Measurements from ENCODE around the gene MAPRE2.

MAPRE2 gene

GRCh38 chr18:35038881-35039491 lies 2.2 kb upstream of the MAPRE2 start:
- DNase-seq, result no peak

- DNase-seq, result no peak
Observed at GRCh38 chr18:35040638-35040987, 600 bp upstream of the MAPRE2 start.

DNA sequence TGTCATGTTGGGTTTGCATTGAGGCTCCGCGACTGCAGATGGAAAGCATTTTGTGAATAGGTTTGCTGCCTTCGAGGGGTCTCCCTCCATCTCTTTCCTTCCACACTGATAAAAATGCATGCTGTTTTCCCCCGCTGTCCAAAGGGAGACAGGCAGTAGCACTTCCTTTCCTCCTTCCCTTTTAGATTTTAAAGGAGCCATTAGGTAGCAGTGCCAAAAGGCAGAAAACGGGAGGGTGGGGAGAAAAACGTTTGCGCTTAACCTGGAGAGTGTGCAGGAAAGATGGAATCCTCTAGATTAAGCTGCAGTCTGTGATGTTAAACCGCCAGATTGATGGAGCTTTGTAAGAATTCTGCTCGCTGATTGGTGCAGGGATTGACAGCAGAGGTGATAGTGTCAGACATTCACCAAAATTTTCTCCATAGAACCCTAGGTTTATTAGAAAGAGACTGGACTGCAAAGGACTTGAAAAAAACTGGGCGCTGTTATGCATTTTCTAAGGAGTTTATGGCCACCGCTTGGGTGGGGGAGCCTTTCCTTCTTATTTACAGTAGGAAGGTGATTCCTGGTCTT lies 688 bp downstream of the MAPRE2 start:
- no peak for DNase-seq

DNA sequence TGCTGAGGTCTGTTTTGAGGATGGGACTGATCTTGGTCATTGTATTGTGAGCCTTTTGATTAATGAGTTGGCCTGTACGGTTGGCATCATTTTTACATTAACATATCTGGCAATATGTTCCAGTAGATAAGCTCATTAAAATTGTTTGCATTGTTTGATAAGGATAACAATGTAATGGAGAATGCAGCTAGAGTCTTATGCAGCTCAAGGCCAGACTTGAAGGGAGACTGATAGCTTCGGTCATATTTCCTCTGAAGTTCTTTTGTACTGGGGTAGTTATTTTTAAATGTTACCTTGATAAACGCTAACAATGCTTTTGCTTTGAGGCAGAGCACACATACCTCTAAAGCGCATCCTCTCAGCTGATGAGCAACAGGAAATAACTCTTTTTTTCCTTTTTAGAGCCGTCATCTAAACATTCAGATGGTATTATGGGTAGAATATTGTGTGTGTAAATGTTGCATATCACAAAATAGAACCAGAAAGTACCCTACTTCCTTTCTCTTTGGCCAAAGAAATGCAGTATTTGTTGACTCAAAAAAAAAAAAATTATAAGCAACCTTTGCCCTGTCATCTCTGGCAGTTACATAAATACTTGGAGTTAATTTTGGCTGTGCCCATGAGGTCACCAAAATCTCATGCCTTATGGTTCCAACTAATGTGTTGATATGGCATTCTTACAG lies 1.3 kb downstream of the MAPRE2 start:
- no peak for DNase-seq

- DNase-seq, result no peak
Observed at GRCh38 chr18:35043207-35043606, 2.0 kb downstream of the MAPRE2 start.

- no peak for DNase-seq
Observed at GRCh38 chr18:35045121-35045520, 3.9 kb downstream of the MAPRE2 start.

DNA sequence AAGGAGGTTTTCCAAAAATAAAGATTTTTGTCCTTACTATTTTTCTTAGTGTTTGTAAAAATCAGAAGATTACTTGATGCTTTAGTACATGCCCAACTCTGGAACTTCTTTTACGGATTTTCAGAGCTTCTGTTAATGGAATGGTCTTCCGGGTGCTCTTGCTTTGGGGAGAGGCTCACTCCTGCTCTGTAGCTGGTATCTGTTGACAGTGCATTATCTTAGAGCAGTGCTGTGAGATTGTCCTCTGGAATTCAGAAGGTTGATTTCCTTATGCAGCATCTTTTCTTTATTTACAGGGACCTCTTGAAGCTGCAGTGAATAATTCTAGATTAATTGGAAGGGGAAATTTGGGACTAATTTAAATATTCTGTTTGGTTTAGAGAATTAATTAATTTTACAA lies 4.6 kb downstream of the MAPRE2 start:
- DNase-seq, result no peak

DNA sequence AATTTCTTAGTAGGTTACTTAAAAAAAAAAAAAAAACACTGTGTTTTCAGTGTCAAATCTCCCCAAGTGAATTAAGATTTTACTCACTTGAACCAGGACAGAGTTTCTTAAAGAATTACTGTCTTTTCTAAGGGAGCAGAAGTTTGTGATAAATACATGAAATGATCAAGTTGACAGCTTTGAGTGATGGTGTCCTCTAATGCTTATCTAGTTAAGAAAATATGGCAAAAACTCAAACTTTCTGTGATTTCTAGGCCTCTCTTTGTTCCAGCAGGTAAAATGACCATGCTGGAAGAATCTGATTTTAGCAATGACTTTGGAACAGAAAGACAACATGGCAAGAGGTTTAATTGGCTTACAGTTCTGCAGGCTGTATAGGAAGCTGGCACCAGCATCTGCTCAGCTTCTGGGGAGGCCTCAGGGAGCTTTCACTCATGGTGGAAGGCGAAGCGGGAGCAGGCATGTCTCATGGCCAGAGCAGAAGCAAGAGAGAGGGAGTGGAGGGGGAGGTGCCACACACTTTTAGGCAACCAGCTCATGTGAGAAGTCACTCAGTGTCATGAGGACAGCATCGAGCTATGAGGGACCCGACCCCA lies 6.6 kb downstream of the MAPRE2 start:
- no peak for DNase-seq

GRCh38 chr18:35049111-35050027 lies 8.2 kb downstream of the MAPRE2 start:
- DNase-seq, result no peak

DNA sequence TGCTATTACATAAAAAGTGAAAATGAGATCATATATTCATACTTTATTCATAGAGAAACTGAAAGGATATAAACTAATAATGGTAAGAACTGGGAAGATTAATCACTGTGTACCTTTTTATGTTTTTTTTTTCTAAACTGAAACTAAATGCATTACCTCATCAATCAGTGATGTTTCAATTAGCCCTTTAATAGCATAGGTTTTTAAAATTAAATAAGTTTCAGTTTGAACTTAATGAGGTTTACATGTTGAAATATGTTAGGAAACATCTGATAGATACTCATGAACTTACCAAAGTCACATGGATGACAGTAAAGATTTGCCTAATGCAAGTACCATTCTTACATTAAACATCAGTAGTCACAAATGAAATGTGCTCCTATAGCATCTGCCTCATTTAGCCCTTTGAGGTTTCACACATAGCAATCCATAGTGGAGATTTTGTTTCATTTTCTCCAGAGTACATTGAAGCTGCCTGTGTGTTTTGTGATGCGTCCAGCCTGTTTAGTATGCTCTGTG lies 8.9 kb downstream of the MAPRE2 start:
- DNase-seq, result no peak

- no peak for DNase-seq
Observed at GRCh38 chr18:35050705-35051195, 9.5 kb downstream of the MAPRE2 start.

GRCh38 chr18:35051641-35052377 lies 10.6 kb downstream of the MAPRE2 start:
- no peak for DNase-seq

- no peak for DNase-seq
Observed at GRCh38 chr18:35054401-35054800, 13.2 kb downstream of the MAPRE2 start.

DNA sequence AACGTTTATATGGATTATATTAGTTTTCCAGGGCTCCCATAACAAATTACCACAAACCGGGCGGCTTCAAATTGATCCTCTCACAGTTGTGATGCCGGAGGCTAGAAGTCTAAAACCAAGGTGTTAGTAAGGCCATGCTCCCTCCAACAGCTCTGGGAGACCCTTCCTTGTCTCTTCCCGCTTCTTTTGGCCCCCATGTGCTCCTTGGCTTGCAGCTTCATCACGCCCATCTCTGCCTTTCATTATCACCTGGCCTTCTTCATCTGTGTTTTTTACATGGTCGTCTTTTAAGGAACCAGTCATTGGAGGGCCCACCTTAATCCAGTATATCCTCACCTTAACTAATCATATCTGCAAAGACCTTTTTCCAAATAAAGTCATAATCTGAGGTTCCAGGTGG lies 13.9 kb downstream of the MAPRE2 start:
- DNase-seq, result no peak

DNA sequence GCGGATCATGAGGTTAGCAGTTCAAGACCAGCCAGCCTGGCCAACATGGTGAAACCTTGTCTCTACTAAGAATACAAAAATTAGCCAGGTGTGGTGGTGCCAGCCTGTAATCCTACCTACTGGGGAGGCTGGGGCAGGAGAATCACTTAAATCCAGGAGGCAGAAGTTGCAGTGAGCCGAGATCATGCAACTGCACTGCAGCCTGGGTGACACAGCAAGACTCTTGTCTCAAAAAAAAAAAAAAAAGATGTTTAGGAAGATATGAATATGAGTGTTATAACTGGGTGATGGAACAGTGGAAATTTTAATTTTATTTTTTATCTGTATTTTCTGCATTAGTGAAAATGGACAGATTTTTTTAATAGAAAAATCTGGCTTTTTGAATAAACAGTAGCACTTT lies 14.5 kb downstream of the MAPRE2 start:
- no peak for DNase-seq

- DNase-seq, result peak; percentile 57
Observed at GRCh38 chr18:35059280-35059927, 18.2 kb downstream of the MAPRE2 start.

GRCh38 chr18:35060122-35060815 lies 19.1 kb downstream of the MAPRE2 start:
- DNase-seq, result no peak

GRCh38 chr18:35061336-35061735 lies 20.1 kb downstream of the MAPRE2 start:
- DNase-seq, result no peak

- no peak for DNase-seq
Observed at GRCh38 chr18:35061804-35062203, 20.6 kb downstream of the MAPRE2 start.

- DNase-seq, result no peak
Observed at GRCh38 chr18:35062408-35062807, 21.2 kb downstream of the MAPRE2 start.
